NB4 (cell line): ENCODE data around the gene IWS1.

Experiments
- MYC ChIP-seq: IDR thresholded peaks from 2 replicates; pipeline ENCODE4 v1.6.1; 2011; ENCODE audit warnings: low read depth, low read length
- POLR2A ChIP-seq: IDR thresholded peaks from 2 replicates; pipeline ENCODE4 v1.6.1; 2011; ENCODE audit warnings: mild to moderate bottlenecking; ENCODE audit not compliant: insufficient read length; ENCODE audit errors: extremely low read depth
- TF ChIP-seq, protein P1 (sequence below): IDR thresholded peaks from one replicate; pipeline ENCODE4 v1.5.1; 2012; ENCODE audit warnings: low read depth, low read length
- TF ChIP-seq, protein P2 (sequence below): IDR thresholded peaks from 2 replicates; pipeline ENCODE4 v1.6.1; 2011; ENCODE audit warnings: low read depth, low read length

DNA sequence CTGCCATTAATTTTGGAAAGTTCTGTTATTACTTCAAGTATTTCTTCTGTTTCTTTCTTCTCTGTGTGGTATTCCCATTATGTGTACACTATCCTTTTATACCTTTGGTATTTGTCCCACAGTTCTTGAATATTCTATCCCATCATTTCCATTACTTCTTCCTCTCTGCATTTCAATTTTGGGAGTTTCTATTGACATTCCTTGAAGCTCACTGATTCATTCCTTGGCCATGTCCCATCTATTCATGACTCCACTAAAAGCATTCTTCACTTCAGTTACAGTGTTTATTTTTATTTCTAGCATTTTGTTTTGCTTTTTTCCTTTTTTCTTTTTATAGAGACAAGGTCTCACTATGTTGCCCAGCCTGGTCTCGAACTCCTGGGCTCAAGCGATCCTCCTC, 77.8 kb downstream of the IWS1 start:
- no peak for TF ChIP-seq POLR2A
- TF ChIP-seq, protein P1, sequence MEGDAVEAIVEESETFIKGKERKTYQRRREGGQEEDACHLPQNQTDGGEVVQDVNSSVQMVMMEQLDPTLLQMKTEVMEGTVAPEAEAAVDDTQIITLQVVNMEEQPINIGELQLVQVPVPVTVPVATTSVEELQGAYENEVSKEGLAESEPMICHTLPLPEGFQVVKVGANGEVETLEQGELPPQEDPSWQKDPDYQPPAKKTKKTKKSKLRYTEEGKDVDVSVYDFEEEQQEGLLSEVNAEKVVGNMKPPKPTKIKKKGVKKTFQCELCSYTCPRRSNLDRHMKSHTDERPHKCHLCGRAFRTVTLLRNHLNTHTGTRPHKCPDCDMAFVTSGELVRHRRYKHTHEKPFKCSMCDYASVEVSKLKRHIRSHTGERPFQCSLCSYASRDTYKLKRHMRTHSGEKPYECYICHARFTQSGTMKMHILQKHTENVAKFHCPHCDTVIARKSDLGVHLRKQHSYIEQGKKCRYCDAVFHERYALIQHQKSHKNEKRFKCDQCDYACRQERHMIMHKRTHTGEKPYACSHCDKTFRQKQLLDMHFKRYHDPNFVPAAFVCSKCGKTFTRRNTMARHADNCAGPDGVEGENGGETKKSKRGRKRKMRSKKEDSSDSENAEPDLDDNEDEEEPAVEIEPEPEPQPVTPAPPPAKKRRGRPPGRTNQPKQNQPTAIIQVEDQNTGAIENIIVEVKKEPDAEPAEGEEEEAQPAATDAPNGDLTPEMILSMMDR, result no peak
- TF ChIP-seq, protein P2, sequence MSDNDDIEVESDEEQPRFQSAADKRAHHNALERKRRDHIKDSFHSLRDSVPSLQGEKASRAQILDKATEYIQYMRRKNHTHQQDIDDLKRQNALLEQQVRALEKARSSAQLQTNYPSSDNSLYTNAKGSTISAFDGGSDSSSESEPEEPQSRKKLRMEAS, result no peak
- TF ChIP-seq MYC, result no peak
